ENCODE results near the gene DYTN.
A peak's percentile ranks its signal among the peaks of the same experiment; 100 is the strongest.

DYTN gene

GRCh38 chr2:206670531-206671319, 47.5 kb downstream of the DYTN start:
- Histone ChIP-seq H3K27ac (ENCODE audit: insufficient read depth in 1 of 2, low read depth in 1 of 2, low read length in 2 of 2, poor library complexity in 1 of 2, severe bottlenecking in 2 of 2) (no peak overlapping the region), H3K9me3 (ENCODE audit: control extremely low read depth in 1 of 5, control insufficient read depth in 4 of 5, insufficient read depth in 2 of 5, low read depth in 1 of 5, low read length in 4 of 5) (no peaks in the 10 kb centered on the region), H3K27me3 (replicated peaks in 2 of 5; ENCODE audit: control insufficient read depth in 4 of 5, insufficient read depth in 5 of 5, low read length in 4 of 5) (no peaks in the 10 kb centered on the region), H3K4me1 (ENCODE audit: control extremely low read depth in 1 of 4, control insufficient read depth in 4 of 4, insufficient read depth in 4 of 4, low read length in 3 of 4) (no peaks in the 10 kb centered on the region), H3K4me3 (ENCODE audit: control insufficient read depth in 1 of 7, extremely low read depth in 1 of 7, insufficient read depth in 4 of 7, low read depth in 2 of 7, low read length in 6 of 7) (no peak overlapping the region), H3K36me3 (ENCODE audit: control insufficient read depth in 4 of 4, insufficient read depth in 4 of 4, low read length in 3 of 4) (peaks cover 0 to 4% (median 0%) of the 10 kb centered on the region in 4 experiments)
- 98% methylated on average over 5 of the region's 7 CpGs for WGBS (ENCODE audit: insufficient coverage)
- POLR2A ChIA-PET, result no interaction called here
- CTCF ChIA-PET, result no interaction called here
- no peak for DNase-seq

- WGBS (ENCODE audit: insufficient coverage), result 100% methylated on average over 2 of the region's 3 CpGs
- Histone ChIP-seq H3K27me3 (replicated peaks in 2 of 5; ENCODE audit: control insufficient read depth in 4 of 5, insufficient read depth in 5 of 5, low read length in 4 of 5) (peaks cover 0 to 4% (median 0%) of the 10 kb centered on the region in 5 experiments), H3K4me1 (ENCODE audit: control extremely low read depth in 1 of 4, control insufficient read depth in 4 of 4, insufficient read depth in 4 of 4, low read length in 3 of 4) (no peaks in the 10 kb centered on the region), H3K9me3 (ENCODE audit: control extremely low read depth in 1 of 5, control insufficient read depth in 4 of 5, insufficient read depth in 2 of 5, low read depth in 1 of 5, low read length in 4 of 5) (no peaks in the 10 kb centered on the region), H3K27ac (ENCODE audit: insufficient read depth in 1 of 2, low read depth in 1 of 2, low read length in 2 of 2, poor library complexity in 1 of 2, severe bottlenecking in 2 of 2) (no peak overlapping the region), H3K4me3 (ENCODE audit: control insufficient read depth in 1 of 7, extremely low read depth in 1 of 7, insufficient read depth in 4 of 7, low read depth in 2 of 7, low read length in 6 of 7) (no peak overlapping the region), H3K36me3 (ENCODE audit: control insufficient read depth in 4 of 4, insufficient read depth in 4 of 4, low read length in 3 of 4) (no peaks in the 10 kb centered on the region)
- ChIA-PET POLR2A (no interaction called here), CTCF (no interaction called here)
- no peak for DNase-seq
These were observed 52.9 kb downstream of the DYTN start for GRCh38 chr2:206665251-206665650.

GRCh38 chr2:206657087-206657486, 61.1 kb downstream of the DYTN start:
- CTCF ChIA-PET, result no interaction called here
- Histone ChIP-seq H3K27me3 (replicated peaks in 2 of 5; ENCODE audit: control insufficient read depth in 4 of 5, insufficient read depth in 5 of 5, low read length in 4 of 5) (peaks cover 0 to 2% (median 0%) of the 10 kb centered on the region in 5 experiments), H3K4me1 (ENCODE audit: control extremely low read depth in 1 of 4, control insufficient read depth in 4 of 4, insufficient read depth in 4 of 4, low read length in 3 of 4) (peaks cover 0 to 3% (median 0%) of the 10 kb centered on the region in 4 experiments), H3K27ac (ENCODE audit: insufficient read depth in 1 of 2, low read depth in 1 of 2, low read length in 2 of 2, poor library complexity in 1 of 2, severe bottlenecking in 2 of 2) (no peak overlapping the region), H3K36me3 (ENCODE audit: control insufficient read depth in 4 of 4, insufficient read depth in 4 of 4, low read length in 3 of 4) (no peaks in the 10 kb centered on the region), H3K4me3 (ENCODE audit: control insufficient read depth in 1 of 7, extremely low read depth in 1 of 7, insufficient read depth in 4 of 7, low read depth in 2 of 7, low read length in 6 of 7) (no peak overlapping the region), H3K9me3 (ENCODE audit: control extremely low read depth in 1 of 5, control insufficient read depth in 4 of 5, insufficient read depth in 2 of 5, low read depth in 1 of 5, low read length in 4 of 5) (peaks cover 0 to 8% (median 0%) of the 10 kb centered on the region in 5 experiments)
- no peak for DNase-seq
- POLR2A ChIA-PET, result no interaction called here
- 89% methylated on average over 1 of the region's 1 CpG for WGBS (ENCODE audit: insufficient coverage)

GRCh38 chr2:206647985-206648384, 70.2 kb downstream of the DYTN start:
- no peaks in the 10 kb centered on the region for H3K36me3 ChIP-seq (ENCODE audit: control insufficient read depth in 4 of 4, insufficient read depth in 4 of 4, low read length in 3 of 4)
- WGBS (ENCODE audit: insufficient coverage), result no CpG with 5 or more reads among the region's 1 CpG
- H3K27me3 ChIP-seq (replicated peaks in 2 of 5; ENCODE audit: control insufficient read depth in 4 of 5, insufficient read depth in 5 of 5, low read length in 4 of 5), result peaks cover 0 to 8% (median 7%) of the 10 kb centered on the region in 5 experiments
- peaks cover 0 to 2% (median 0%) of the 10 kb centered on the region in 5 experiments for H3K9me3 ChIP-seq (ENCODE audit: control extremely low read depth in 1 of 5, control insufficient read depth in 4 of 5, insufficient read depth in 2 of 5, low read depth in 1 of 5, low read length in 4 of 5)
- ChIA-PET CTCF (no interaction called here), POLR2A (no interaction called here)
- DNase-seq, result no peak
- no peak overlapping the region for H3K4me3 ChIP-seq (ENCODE audit: control insufficient read depth in 1 of 7, extremely low read depth in 1 of 7, insufficient read depth in 4 of 7, low read depth in 2 of 7, low read length in 6 of 7)
- H3K4me1 ChIP-seq (ENCODE audit: control extremely low read depth in 1 of 4, control insufficient read depth in 4 of 4, insufficient read depth in 4 of 4, low read length in 3 of 4), result peaks cover 0 to 3% (median 0%) of the 10 kb centered on the region in 4 experiments
- no peak overlapping the region for H3K27ac ChIP-seq (ENCODE audit: insufficient read depth in 1 of 2, low read depth in 1 of 2, low read length in 2 of 2, poor library complexity in 1 of 2, severe bottlenecking in 2 of 2)

GRCh38 chr2:206642075-206643025, 75.8 kb downstream of the DYTN start, which contains the start of gene FAM237A:
TSS of gene FAM237A (plus strand) at chr2:206642487. CDS start at chr2:206644237, 1,750 bp downstream.
- ChIA-PET POLR2A (no interaction called here), CTCF (no interaction called here)
- H3K36me3 ChIP-seq (ENCODE audit: control insufficient read depth in 4 of 4, insufficient read depth in 4 of 4, low read length in 3 of 4), result no peaks in the 10 kb centered on the region
- whole genome bisulfite sequencing (ENCODE audit: insufficient coverage), result 9% methylated on average over 45 of the region's 56 CpGs
- H3K27me3 ChIP-seq (replicated peaks in 2 of 5; ENCODE audit: control insufficient read depth in 4 of 5, insufficient read depth in 5 of 5, low read length in 4 of 5), result peaks cover 9 to 52% (median 34%) of the 10 kb centered on the region in 5 experiments
- peaks cover 0 to 12% (median 0%) of the 10 kb centered on the region in 5 experiments for H3K9me3 ChIP-seq (ENCODE audit: control extremely low read depth in 1 of 5, control insufficient read depth in 4 of 5, insufficient read depth in 2 of 5, low read depth in 1 of 5, low read length in 4 of 5)
- H3K4me1 ChIP-seq (ENCODE audit: control extremely low read depth in 1 of 4, control insufficient read depth in 4 of 4, insufficient read depth in 4 of 4, low read length in 3 of 4), result peaks cover 0 to 7% (median 2%) of the 10 kb centered on the region in 4 experiments
- DNase-seq, result peak; percentile 55 to 81 (median 77)
- H3K4me3 ChIP-seq (ENCODE audit: control insufficient read depth in 1 of 7, extremely low read depth in 1 of 7, insufficient read depth in 4 of 7, low read depth in 2 of 7, low read length in 6 of 7), result peak within 1 kb of the TSS in 1 of 7 experiments; percentile 8
- H3K27ac ChIP-seq (ENCODE audit: insufficient read depth in 1 of 2, low read depth in 1 of 2, low read length in 2 of 2, poor library complexity in 1 of 2, severe bottlenecking in 2 of 2), result no peak within 1 kb of the TSS

- Histone ChIP-seq H3K27ac (ENCODE audit: insufficient read depth in 1 of 2, low read depth in 1 of 2, low read length in 2 of 2, poor library complexity in 1 of 2, severe bottlenecking in 2 of 2) (no peak overlapping the region), H3K9me3 (ENCODE audit: control extremely low read depth in 1 of 5, control insufficient read depth in 4 of 5, insufficient read depth in 2 of 5, low read depth in 1 of 5, low read length in 4 of 5) (peaks cover 0 to 12% (median 0%) of the 10 kb centered on the region in 5 experiments), H3K36me3 (ENCODE audit: control insufficient read depth in 4 of 4, insufficient read depth in 4 of 4, low read length in 3 of 4) (no peaks in the 10 kb centered on the region), H3K4me1 (ENCODE audit: control extremely low read depth in 1 of 4, control insufficient read depth in 4 of 4, insufficient read depth in 4 of 4, low read length in 3 of 4) (peaks cover 0 to 7% (median 2%) of the 10 kb centered on the region in 4 experiments), H3K4me3 (ENCODE audit: control insufficient read depth in 1 of 7, extremely low read depth in 1 of 7, insufficient read depth in 4 of 7, low read depth in 2 of 7, low read length in 6 of 7) (no peak overlapping the region), H3K27me3 (replicated peaks in 2 of 5; ENCODE audit: control insufficient read depth in 4 of 5, insufficient read depth in 5 of 5, low read length in 4 of 5) (peaks cover 9 to 52% (median 34%) of the 10 kb centered on the region in 5 experiments)
- 34% methylated on average over 3 of the region's 3 CpGs for WGBS (ENCODE audit: insufficient coverage)
- POLR2A ChIA-PET, result interaction anchor here (0.6 kb wide), 1 partner anchor 39 kb away, joined by 5 read pairs; no protein-coding TSS in a partner anchor
- no peak for DNase-seq
- CTCF ChIA-PET, result no interaction called here
These were observed 77.0 kb downstream of the DYTN start for GRCh38 chr2:206641226-206641625.
